Stimulated activated CD8-positive, alpha-beta memory T cell treated with anti-CD3 and anti-CD28 coated beads, Interleukin-12 subunit alpha, Interleukin-12 subunit beta, amount 100 ng/mL, for 1 hour (primary cell): ENCODE results near the gene SPACA1.
"Not testable (repeated sequence)": the region's sequence is repeated elsewhere in the genome, so short reads cannot be mapped to it uniquely, and the experiment has no call there.

Experiments
- DNase-seq: peaks from one replicate; pipeline ENCODE4 v3.0.0-alpha.2; 2020; ENCODE audit warnings: low read depth

Gene SPACA1, protein sequence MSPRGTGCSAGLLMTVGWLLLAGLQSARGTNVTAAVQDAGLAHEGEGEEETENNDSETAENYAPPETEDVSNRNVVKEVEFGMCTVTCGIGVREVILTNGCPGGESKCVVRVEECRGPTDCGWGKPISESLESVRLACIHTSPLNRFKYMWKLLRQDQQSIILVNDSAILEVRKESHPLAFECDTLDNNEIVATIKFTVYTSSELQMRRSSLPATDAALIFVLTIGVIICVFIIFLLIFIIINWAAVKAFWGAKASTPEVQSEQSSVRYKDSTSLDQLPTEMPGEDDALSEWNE

DNA sequence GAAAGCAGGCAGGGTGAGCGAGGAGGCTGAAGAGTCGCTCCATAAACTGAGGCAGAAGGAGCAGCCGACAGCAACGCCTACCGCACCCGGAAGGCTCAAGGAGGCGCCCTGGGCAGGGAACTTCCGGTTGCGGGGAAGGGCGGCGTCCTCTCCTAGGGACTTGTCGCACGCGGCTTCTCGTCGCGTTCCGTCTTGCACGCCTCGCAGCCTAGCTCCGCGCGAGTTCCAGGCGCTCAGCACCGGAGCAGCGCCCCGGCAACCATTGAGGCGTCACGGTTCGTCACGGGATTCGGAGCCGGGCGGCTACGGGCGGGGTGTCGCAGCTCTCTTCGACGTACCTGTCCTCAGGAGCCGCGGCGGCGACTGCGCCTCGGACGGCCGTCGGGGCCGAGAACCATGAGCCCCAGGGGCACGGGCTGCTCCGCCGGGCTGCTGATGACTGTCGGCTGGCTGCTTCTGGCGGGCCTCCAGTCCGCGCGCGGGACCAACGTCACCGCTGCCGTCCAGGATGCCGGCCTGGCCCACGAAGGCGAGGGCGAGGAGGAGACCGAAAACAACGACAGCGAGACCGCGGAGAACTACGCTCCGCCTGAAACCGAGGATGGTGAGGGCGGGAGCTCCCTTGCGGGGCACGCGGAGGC is at the start of gene SPACA1:
Gene SPACA1, plus strand, starts transcription at position 332 of the 641 bp plus-strand sequence. Its CDS starts 65 bp downstream, at position 397.
- no peak for DNase-seq

- DNase-seq, result no peak
Measured at GRCh38 chr6:88000713-88001112, 46.9 kb upstream of the SPACA1 start.

- not testable (repeated sequence) for DNase-seq
Measured at GRCh38 chr6:88001279-88001678, 46.4 kb upstream of the SPACA1 start.

DNA sequence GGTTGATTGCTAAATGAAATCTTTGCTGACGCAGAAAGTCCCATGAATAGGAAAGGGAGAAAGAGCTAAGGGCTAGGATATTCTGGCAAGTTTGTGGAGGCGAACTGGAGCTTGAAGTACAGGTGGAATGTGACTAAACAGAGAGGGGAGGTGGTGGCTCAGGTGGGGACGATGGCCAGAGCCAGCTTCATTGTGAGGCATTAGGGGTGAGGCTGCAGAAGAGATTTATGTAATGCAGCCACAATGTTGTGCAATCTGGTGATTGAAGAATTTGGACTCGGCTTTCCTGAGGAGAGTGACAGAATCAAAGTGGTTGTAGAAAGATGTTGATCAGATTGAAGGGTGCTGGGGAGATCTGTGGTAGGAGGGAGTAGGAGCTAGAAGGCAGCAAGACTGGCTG is 42.9 kb upstream of the SPACA1 start:
- no peak for DNase-seq

- DNase-seq, result no peak
Measured at GRCh38 chr6:88006557-88006956, 41.1 kb upstream of the SPACA1 start.

DNA sequence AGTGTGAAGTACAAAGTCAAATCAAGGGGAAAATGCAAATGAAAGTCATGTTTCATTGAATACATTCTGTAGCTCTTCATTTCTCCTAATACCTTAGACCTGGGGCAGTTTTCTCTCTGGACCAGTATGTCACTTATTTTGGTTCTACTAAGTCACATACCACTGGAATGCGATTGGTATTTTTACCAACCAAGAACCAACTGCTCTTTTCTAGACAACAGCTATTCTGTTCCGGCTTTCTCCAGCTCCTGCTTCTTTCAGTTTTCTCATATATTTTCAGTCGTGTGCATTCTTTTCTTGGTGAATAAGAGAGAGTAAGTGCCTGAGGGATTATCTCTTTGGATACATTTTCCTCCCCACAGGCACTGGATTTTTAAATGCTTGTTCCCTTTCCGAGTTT is 39.2 kb upstream of the SPACA1 start:
- no peak for DNase-seq

DNA sequence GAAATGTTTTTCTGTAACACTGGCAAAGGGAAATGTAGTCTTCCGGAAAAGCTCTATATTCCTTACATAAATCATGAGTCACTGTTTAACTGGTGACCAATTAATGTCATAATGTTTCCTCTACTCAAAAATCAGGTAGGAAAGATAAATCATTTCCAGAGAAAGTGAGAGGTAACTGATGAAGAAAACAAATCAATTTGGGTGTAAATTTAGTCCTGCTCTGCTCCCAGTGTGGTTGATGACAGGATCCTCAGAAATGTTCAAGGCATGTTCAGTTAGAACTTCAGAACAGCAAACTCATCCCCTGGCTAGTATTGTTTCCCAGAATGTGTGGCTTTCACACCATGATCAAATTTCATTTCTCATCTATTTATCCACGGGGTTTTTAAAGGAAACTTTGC is 38.8 kb upstream of the SPACA1 start:
- no peak for DNase-seq

DNA sequence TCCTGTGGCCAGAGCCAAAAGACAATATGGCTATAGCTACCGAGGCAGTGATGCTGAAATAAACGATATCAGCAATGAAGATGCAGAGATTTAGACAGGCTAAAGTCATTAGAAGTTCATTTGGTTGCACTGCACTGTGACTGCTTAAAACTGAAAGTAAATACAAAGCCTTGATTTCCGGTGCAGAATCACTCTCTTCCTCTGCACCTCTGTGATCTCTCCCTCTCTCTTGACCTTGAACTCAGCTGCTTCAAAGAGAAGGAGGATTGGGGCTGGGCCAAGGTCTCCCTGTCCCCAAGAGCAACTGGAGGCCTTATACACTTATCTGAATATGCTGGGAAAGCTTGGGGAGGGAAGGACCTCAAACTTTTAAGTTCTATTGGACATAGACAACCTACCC is 34.6 kb upstream of the SPACA1 start:
- no peak for DNase-seq

- no peak for DNase-seq
Measured at GRCh38 chr6:88013554-88013953, 34.1 kb upstream of the SPACA1 start.

DNA sequence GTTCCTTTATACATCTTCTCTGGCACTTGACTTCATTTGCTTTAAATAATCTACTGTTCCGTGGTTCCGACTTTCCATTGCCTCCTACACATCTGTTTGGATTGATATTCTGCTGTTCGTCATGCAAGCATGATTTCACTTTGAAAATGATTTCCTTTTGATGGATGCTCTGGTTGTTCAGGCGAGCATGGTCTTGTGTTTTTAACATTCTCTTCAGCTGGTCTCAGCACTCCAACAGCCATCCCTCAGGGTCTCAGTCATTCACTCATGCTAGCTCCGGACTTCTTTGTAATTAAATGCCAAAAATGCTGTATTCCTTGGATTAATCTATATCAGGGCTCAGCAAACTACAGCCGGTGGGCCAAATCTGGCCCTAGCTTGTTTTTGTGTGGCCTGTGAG is 27.2 kb upstream of the SPACA1 start:
- DNase-seq, result no peak

GRCh38 chr6:88024696-88025095 is 22.9 kb upstream of the SPACA1 start:
- DNase-seq, result no peak

DNA sequence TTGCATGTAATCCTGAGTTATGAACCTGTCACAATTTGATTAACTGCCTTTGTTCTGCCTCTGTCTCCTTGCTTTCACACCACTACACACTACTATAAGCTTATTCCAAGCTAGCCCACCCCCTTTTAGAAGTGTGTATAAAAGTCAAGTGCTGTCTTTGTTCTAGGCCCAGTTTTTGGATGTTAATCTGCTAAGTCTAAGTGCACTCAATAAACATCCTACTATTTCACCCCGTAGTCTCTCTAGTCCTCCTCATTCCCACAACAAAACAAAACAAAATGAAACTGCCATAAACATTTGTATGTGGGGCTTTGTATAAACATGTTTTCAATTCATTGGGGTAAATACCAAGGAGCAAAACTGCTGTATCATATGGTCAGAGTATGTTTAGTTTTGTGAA is 16.1 kb upstream of the SPACA1 start:
- DNase-seq, result no peak

DNA sequence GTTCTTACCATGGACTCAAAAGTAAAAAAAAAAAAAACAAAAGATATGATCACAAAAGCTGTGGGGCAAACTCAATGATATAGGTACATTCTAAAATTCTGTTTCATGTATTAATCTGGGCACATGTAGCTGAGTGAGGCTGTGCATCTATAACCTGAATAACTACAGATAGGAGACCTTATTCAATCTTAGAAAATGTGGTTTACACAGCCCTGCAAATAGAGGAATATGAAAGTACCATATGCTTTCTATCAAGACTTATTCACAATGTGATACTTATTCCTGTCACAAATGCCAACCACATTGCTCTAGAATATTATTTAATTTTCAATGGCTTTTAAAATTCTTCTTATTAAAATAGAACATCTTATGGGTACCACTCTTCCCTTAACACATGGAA is 3.1 kb upstream of the SPACA1 start:
- no peak for DNase-seq

DNA sequence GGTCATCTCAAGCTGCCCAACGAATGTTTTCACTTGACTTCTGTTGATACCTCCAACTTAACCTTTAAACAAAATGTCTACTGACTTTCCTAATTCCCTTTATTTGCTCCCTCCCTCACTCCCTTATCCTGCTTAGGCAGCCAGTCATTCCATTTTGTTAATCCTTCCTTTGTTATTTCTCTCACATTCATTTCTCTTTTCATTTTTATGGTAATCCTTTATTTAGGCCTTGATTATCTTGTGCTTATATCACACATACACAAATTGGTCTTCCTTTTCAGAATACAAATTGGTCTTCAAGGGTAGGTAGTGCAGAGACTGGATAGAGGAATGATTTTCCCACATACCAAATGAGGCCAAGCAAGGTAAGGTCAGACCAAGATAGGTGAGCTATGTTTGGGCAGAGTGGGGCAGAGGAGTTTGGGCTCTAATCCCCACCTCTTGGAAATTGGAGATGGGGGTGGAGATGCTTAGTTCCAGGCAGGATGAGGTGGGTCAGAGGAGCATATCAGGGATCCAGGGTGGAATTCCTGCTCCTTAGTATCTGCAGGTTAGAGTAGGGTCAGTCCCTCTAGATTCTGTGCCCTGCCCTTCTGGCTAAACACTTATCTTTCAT is 2.0 kb upstream of the SPACA1 start:
- no peak for DNase-seq

- DNase-seq, result no peak
Measured at GRCh38 chr6:88048578-88048977, 937 bp downstream of the SPACA1 start.

DNA sequence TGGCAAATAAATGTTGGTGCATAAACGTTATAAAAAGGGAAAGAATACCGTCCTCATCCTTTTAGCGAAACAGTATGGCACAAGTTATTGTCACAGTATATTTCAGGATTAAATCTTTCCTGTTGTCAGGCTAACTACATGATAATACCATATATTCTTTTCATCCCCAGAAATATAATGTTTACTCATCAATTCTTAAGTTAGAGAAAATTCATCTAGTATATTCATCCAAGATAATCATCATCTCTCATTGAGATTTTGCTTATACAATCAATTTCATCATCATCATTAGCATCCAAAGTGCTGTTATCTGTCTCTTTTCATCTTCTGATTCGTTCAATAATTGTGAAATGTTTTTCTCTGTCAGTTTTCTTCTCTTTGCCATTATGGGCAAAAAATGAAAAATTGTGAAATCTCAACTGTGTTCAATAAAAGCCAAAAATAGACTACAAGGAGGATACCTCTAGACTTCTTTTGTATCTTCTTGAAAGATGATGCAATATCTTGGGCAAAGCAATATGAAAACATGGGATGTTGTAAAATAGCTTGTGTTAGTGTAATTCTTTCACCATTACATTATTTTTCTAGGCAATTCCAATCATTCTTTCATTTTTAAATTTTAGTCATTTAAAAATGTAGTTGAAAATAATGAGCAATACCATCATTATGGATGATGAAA is 2.6 kb downstream of the SPACA1 start:
- no peak for DNase-seq

GRCh38 chr6:88059191-88059590 is 11.6 kb downstream of the SPACA1 start:
- DNase-seq, result no peak

DNA sequence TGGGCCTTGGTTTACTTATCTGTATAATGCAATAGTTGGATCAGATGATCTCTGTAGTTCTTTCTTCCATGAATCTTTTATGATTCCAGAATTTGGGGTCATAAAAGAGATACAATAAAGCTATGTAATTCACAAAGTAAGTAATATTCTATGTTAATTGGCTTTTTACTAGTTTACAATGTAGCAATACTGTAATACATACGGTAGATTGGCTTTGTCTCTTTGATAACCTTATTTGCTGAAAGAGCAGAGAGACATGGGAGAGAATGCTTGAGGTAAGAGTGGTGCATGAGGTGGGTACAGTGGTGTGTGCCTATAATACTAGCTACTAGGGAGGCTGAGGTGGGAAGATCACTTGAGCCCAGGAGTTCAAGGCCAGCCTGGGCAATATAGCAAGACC is 14.7 kb downstream of the SPACA1 start:
- no peak for DNase-seq

- DNase-seq, result no peak
Measured at GRCh38 chr6:88072462-88072861, 24.8 kb downstream of the SPACA1 start.

DNA sequence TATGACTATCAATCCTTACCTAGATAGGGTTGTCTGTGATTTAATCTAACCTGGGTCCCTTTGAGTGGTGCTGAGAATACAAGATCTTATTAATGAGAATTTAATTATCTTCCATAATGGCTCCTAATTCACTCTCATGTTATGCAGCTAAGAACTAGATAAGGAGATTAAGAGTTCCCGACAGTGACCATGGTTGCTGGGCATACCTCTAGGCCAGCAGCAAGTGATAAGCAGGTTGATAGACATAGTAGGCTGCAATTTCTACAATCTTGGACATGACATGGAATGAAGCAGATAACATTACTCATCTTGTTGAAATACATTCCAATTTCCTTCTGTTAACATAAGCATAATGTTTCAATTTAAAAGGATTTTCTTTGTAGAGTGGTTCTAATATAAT is 27.1 kb downstream of the SPACA1 start:
- DNase-seq, result no peak

DNA sequence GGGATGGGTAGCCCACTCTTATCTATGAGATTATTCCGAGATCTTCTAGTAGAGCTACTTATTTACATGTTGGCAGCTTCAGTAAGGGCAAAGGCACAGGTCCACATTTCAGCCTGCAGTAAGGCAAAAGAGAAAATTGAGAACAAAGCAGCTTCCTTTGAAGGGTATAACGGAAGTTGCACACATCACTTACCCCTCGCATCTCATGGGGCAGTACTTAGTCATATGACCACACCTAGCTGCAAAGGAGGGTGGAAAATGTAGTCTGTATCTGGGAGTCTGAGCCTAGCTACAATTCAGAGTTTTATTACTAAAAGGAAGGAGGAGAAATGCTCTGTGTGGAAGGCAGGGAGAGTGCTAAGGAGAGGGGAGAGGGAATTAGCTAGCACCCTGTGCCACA is 29.7 kb downstream of the SPACA1 start:
- no peak for DNase-seq

DNA sequence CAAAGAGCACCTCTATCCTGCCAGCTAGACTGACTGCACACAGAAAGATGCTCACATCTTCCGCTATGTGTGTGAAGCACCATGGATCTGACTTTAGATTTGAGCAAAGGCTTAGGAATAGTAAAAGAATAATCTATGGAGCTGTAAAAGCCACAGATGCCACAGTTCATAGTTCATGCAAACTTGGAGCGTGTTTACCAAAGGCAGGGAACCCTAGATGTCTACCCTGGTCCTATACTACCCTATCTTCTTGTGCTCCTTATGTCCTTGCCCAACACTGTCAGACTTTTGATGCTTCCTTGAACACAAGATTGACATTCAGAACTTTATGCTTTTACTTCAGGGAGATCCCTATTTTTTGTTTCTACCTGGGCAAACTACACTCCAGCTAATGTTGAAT is 39.2 kb downstream of the SPACA1 start:
- DNase-seq, result no peak

- DNase-seq, result no peak
Measured at GRCh38 chr6:88089708-88090107, 42.1 kb downstream of the SPACA1 start.
